Uterine smooth muscle cell (primary cell): Measurements from ENCODE around the gene FAM50B. TPM values are rescaled to one million over a fixed set of nuclear protein-coding genes. Genes with fewer than 3 reads are reported as not detected.

ENCODE experiments used
- total RNA-seq: library from RNA; depleted of rRNA; stranded (reverse); fragments of >200 nt; gene quantifications from 2 replicates; pipeline ENCODE4 v1.2.3, GENCODE V29; 2014

The FAM50B gene
- 7.6 and 9.5 TPM in 2 replicates for total RNA-seq

GRCh38 chr6:3848925-3849605 is at the start of gene FAM50B:
Gene FAM50B (plus strand): TSS chr6:3849373. CDS start chr6:3849812, 439 bp downstream.

Other genes with a start within 250 kb of the FAM50B start
- gene PXDC1, start 97.7 kb upstream of the FAM50B start, total RNA-seq: 43.1 and 66.2 TPM in 2 replicates
- gene FAM217A, start 229.8 kb downstream of the FAM50B start, total RNA-seq: not detected in 2 replicates